ENCODE measurements around the gene PLA2G2A.
"Not testable (repeated sequence)": the region's sequence is repeated elsewhere in the genome, so short reads cannot be mapped to it uniquely, and the experiment has no call there.

The PLA2G2A gene, protein sequence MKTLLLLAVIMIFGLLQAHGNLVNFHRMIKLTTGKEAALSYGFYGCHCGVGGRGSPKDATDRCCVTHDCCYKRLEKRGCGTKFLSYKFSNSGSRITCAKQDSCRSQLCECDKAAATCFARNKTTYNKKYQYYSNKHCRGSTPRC

GRCh38 chr1:19979494-19979977, at the start of gene PLA2G2A:
PLA2G2A (minus strand) TSS chr1:19979618; CDS start chr1:19978773, 845 bp downstream.
- FAIRE-seq (no peak), DNase-seq (ENCODE audit: insufficient read length, low spot score) (no peak)
- TF ChIP-seq POLR2A (IDR thresholded peaks at IDR 0.05; ENCODE audit: low read depth, low read length) = no peak

- TF ChIP-seq POLR2A (IDR thresholded peaks at IDR 0.05; ENCODE audit: low read depth, low read length) = no peak
- FAIRE-seq (no peak), DNase-seq (ENCODE audit: insufficient read length, low spot score) (no peak)
Measured at GRCh38 chr1:20028726-20029125, 49.3 kb upstream of the PLA2G2A start.

DNA sequence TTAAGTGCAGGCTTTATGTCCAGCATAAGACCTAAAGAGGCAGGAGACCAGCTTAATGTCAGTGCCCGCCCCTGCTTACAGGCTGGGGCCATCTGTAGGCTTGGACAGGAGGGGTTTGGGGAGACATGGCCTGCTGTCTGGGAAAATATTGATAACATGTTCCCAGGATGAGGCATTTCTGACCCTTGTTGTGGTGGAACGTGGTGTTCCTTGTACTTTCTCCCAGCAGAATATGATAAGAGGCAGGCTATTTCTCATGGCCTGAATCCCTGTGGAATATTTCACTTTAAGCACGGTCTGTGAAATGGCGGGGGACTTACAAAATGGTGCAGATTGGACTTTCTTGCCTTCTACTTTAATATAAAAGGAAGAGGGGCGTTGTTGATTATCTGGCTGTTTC, 48.7 kb upstream of the PLA2G2A start:
- TF ChIP-seq POLR2A (IDR thresholded peaks at IDR 0.05; ENCODE audit: low read depth, low read length) = no peak
- no peak for DNase-seq (ENCODE audit: insufficient read length, low spot score)
- no peak for FAIRE-seq

DNA sequence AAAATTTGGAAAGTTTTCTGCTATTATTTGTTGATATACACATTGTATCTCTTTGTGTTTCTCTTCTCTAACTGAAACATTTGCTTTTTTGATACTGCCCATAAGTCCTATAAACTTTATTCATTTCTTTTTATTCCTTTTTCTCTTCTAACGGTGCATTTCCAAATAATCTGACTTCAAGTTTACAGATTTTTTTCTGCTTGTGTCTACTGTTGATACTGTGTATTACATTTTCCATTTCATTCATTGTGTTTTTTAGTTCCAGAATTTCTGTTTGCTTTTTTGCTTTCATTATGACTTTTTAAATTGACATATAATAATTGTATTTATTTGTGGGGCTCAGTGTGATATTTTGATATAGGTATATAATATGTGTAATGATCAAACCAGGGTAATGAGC, 38.3 kb upstream of the PLA2G2A start:
- DNase-seq (ENCODE audit: insufficient read length, low spot score) = no peak
- no peak for TF ChIP-seq POLR2A (IDR thresholded peaks at IDR 0.05; ENCODE audit: low read depth, low read length)
- FAIRE-seq = no peak

DNA sequence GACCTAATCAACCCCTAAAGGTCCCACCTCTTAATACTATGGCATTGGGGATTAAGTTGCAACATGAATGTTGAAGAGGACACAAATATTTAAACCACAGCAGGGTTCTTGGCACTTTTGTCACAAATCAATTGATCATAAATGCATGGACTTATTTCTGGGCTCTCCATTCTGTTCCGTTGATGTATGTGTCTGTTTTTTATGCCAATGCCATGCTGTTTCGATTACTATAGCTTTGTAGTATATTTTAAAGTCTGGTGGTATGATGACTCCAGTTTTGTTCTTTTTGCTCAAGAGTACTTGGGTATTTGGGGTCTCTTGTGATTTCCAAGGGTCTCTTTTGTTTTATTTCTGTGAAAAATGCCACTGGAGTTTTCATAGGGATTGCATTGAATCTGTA, 34.7 kb upstream of the PLA2G2A start:
- FAIRE-seq (no peak), DNase-seq (ENCODE audit: insufficient read length, low spot score) (no peak)
- TF ChIP-seq POLR2A (IDR thresholded peaks at IDR 0.05; ENCODE audit: low read depth, low read length) = no peak

DNA sequence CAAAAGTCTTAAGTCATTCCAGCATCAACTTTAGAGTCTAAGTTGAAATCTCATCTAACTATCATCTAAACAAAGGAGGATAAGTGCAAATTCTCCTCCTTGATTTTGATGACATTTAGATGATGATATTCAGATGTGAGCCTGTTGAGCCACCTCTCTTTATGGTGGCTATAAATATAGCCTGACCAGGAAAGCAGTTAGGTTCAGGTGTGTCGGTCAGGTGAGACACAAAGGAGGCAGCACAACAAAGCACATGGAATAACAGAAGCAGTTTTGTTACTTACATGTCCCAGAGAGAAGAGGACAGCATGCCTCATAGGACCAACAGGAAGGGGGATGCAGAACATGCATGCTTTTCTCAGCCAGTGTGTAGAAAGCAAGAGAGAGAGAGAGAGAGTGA, 30.6 kb upstream of the PLA2G2A start:
- FAIRE-seq (no peak), DNase-seq (ENCODE audit: insufficient read length, low spot score) (no peak)

DNA sequence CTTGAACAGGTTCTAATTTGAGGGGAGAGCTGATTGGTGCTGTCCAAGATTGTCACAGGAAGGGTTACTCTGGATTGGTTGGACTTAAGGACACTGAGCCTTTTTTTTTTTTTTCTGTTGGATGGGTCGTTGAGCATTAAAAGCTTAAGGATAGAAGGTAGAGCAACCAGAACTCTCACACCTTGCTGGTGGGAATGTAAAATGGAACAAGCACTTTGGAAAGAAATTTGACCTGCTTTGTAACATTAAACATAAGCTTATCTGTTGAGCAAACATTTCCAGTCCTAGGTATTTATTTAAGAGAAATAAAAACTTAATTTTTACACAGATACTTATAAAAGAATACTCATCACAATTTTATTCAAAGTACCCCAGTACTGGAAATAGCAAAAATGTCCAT, 29.8 kb upstream of the PLA2G2A start:
- no peak for TF ChIP-seq POLR2A (IDR thresholded peaks at IDR 0.05; ENCODE audit: low read depth, low read length)
- no peak for DNase-seq (ENCODE audit: insufficient read length, low spot score)
- no peak for FAIRE-seq

More for the DNA sequence above, 30.6 kb upstream of the PLA2G2A start:
- TF ChIP-seq POLR2A (IDR thresholded peaks at IDR 0.05; ENCODE audit: low read depth, low read length) = no peak

DNA sequence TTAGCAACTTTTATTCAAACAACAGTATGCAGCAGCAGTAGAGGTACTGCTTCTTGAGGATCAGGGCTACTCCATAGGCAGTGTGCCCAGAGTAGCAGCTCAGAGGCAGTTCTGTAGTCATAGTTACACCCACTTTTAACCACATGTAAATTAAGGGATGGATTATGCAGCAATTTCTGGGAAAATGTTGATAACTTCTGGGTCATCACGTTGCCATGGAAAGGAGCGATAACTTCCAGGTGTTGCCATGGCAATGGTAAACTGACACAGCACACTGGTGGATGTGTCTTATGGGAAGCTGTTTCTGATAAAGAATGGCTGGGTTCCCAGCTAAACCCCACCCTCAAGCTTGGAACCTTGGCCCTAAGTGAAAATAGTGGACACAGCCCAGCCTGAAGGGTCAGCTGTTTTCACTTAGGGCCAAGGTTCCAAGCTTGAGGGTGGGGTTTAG, 29.0 kb upstream of the PLA2G2A start:
- TF ChIP-seq POLR2A (IDR thresholded peaks at IDR 0.05; ENCODE audit: low read depth, low read length) = no peak
- DNase-seq (ENCODE audit: insufficient read length, low spot score) (no peak), FAIRE-seq (no peak)

DNA sequence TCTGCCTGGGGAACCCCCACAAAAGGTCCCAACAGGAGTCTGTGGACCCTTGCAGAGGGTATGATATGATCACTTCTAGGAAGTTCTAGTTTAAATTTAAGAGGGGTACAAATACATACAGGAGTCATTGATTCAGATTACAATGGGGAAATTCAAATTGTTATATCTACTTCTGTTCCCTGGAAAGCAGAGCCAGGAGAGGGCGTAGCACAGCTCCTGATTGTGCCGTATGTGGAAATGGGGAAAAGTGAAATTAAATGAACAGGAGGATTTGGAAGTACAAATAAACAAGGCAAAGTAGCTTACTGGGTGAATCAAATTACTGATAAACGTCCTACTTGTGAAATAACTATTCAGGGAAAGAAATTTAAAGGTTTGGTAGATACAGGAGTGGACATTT, 19.4 kb upstream of the PLA2G2A start:
- not testable (repeated sequence) for DNase-seq (ENCODE audit: insufficient read length, low spot score); FAIRE-seq

DNA sequence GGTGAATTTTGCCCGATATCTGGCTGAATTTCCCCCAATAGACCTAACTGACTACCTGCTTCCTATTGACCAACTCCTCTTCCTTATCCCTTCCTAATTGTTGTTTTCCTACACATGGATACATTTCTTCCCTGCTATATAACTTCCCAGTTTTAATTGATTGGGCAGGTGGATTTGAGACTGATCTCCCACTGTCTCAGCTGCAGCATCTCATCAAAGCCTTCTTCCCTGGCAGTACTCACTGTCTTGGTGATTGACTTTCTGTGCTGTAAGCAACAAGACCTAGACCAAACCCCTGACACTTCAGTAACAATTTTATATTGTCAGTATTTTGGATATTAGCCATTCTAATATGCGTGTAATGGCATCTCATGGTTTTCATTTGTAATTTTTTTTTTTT, 11.3 kb upstream of the PLA2G2A start:
- FAIRE-seq (no peak), DNase-seq (ENCODE audit: insufficient read length, low spot score) (no peak)
- TF ChIP-seq POLR2A (IDR thresholded peaks at IDR 0.05; ENCODE audit: low read depth, low read length) = no peak

GRCh38 chr1:19990182-19990582, 10.8 kb upstream of the PLA2G2A start:
- not testable (repeated sequence) for FAIRE-seq

DNA sequence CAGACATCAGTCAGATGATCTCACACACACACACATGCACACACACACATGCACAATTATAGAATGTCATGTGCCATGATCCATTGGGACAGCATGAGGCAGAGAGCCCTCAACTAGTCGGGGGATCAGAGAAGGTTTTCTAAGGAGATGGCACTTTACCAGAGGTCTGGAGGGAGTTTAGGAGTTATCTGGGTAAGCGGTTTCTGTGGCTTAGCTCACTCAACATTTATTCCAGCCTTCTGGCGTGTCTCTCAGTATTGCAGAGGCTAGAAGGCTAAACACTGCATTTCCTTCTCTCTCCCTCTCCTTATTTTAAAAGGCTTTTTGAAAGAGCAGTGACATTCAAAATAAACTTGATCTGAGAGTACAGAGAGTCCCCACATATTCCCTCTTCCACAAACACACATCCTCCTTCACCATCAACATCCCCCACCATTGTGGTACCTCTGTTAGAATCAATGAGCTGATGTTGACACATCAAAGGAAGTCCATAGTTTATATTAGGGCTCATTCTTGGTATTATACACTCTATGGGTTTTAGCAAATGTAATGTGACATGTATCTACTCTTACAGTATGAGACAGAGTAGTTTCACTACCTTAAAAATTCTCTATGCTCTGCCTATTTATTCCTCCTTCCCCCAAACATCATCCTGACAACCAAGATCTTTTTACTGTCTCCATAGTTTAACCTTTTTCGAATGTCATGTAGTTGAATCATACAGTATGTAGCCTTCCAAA, 9.0 kb upstream of the PLA2G2A start:
- FAIRE-seq (no peak), DNase-seq (ENCODE audit: insufficient read length, low spot score) (no peak)
- no peak for TF ChIP-seq POLR2A (IDR thresholded peaks at IDR 0.05; ENCODE audit: low read depth, low read length)

More at GRCh38 chr1:19990182-19990582, 10.8 kb upstream of the PLA2G2A start:
- DNase-seq (ENCODE audit: insufficient read length, low spot score) = not testable (repeated sequence)

DNA sequence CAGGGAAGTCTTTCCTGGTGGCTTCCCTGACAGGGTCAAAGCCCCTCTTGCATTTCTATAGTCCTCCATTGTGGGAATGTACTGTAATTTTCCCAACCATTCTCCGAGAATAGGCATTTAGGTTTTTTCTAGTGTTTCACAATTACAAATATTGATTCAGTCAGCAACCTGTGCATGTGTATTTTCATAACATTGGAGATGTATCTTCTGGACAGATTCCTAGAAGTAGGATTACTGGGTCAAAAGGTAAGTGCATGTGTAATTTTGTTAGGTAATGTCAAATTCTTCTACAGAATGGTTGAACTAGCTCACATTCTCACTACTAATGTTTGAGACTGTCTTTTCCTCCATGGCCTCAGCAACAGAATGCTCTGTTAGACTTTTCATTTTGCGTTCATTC, 8.3 kb upstream of the PLA2G2A start:
- FAIRE-seq (no peak), DNase-seq (ENCODE audit: insufficient read length, low spot score) (no peak)
- no peak for TF ChIP-seq POLR2A (IDR thresholded peaks at IDR 0.05; ENCODE audit: low read depth, low read length)

GRCh38 chr1:19984409-19985016, 5.1 kb upstream of the PLA2G2A start:
- DNase-seq (ENCODE audit: insufficient read length, low spot score); FAIRE-seq: not testable (repeated sequence)
